ENCODE results near the gene KHDC3L. TPM values are rescaled to one million over a fixed set of nuclear protein-coding genes. Genes with fewer than 3 reads are reported as not detected.

KHDC3L gene
- polyA plus RNA-seq, 1 donor (not counting 4 experiments of a cell fraction or from before 2014, with no cell fraction given) = not detected

DNA sequence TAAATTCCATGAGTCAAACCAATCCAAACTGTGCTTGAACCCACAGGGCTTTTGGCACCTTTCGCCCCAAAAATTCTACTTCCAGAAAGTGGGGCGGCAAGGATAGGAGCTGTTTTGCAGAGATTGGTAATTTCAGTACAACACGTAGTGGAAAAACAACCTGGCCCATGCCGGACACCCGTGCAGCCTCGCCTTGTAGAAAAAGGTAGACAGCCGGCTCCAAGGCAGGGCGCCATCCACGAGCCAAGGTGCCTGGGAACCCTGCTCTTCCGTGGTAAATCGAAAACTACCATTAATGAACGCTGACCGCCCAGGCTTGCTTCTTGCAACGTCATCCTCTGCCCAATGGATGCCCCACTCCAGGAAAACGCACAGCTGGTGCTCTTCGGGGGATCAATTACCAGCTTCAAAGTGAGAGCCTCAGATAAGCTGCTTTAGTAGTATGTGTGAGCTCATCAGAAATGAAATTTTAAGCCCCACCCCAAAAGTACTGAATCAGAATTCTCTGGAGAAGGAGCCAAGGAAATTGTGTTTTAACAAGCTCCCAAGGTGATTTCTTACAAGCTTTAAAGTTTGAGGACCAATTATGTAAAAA, 5.4 kb downstream of the KHDC3L start:
- no peak for FAIRE-seq
- Histone ChIP-seq H3K27ac (ENCODE audit: control insufficient read depth, insufficient read depth, low read length) (no peak overlapping the region), H4K20me1 (ENCODE audit: control insufficient read depth, extremely low read depth, insufficient read depth, low read length) (no peaks in the 10 kb centered on the region), H2AFZ (ENCODE audit: control insufficient read depth, low read length) (peak overlapping the region; percentile 41), H3K4me2 (ENCODE audit: control insufficient read depth, extremely low read depth, insufficient read depth, low read depth, low read length) (peak overlapping the region; percentile 38), H3K4me1 (ENCODE audit: control insufficient read depth, extremely low read depth, insufficient read depth, low read length) (no peaks in the 10 kb centered on the region), H3K9me3 (ENCODE audit: control insufficient read depth, low read depth, low read length) (no peaks in the 10 kb centered on the region), H3K79me2 (ENCODE audit: control insufficient read depth, insufficient read depth, low read length) (no peaks in the 10 kb centered on the region), H3K27me3 (ENCODE audit: control insufficient read depth, extremely low read depth, insufficient read depth, low read length) (no peaks in the 10 kb centered on the region), H3K9ac (ENCODE audit: control insufficient read depth, extremely low read depth, insufficient read depth, low read length) (no peak overlapping the region), H3K4me3 (ENCODE audit: control insufficient read depth in 2 of 3, extremely low read depth in 1 of 3, insufficient read depth in 2 of 3, low read depth in 1 of 3, low read length in 3 of 3) (peak overlapping the region in 1 of 3 experiments; percentile 2), H3K36me3 (ENCODE audit: control insufficient read depth in 2 of 2, extremely low read depth in 1 of 2, insufficient read depth in 2 of 2, low read length in 2 of 2) (no peaks in the 10 kb centered on the region), H3K9me1 (ENCODE audit: control insufficient read depth, extremely low read depth, insufficient read depth, low read length) (peaks cover 2% of the 10 kb centered on the region)
- dilution Hi-C loops (cut with MboI; ENCODE audit: extremely low pct_ligation_motif_present, low sequenced_read_pairs) = no loop called here
- TF ChIP-seq, protein P1, sequence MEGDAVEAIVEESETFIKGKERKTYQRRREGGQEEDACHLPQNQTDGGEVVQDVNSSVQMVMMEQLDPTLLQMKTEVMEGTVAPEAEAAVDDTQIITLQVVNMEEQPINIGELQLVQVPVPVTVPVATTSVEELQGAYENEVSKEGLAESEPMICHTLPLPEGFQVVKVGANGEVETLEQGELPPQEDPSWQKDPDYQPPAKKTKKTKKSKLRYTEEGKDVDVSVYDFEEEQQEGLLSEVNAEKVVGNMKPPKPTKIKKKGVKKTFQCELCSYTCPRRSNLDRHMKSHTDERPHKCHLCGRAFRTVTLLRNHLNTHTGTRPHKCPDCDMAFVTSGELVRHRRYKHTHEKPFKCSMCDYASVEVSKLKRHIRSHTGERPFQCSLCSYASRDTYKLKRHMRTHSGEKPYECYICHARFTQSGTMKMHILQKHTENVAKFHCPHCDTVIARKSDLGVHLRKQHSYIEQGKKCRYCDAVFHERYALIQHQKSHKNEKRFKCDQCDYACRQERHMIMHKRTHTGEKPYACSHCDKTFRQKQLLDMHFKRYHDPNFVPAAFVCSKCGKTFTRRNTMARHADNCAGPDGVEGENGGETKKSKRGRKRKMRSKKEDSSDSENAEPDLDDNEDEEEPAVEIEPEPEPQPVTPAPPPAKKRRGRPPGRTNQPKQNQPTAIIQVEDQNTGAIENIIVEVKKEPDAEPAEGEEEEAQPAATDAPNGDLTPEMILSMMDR (optimal IDR thresholded peaks at IDR 0.05 in 1 of 3, IDR thresholded peaks at IDR 0.05 in 1 of 3, conservative IDR thresholded peaks at IDR 0.05 in 1 of 3; ENCODE audit: extremely low read depth in 1 of 3, insufficient read depth in 2 of 3, low read length in 3 of 3) = no peak
- no peak for TF ChIP-seq EZH2 (IDR thresholded peaks at IDR 0.05; ENCODE audit: low read length)
- no peak for DNase-seq (ENCODE audit: low read depth, low spot score)

DNA sequence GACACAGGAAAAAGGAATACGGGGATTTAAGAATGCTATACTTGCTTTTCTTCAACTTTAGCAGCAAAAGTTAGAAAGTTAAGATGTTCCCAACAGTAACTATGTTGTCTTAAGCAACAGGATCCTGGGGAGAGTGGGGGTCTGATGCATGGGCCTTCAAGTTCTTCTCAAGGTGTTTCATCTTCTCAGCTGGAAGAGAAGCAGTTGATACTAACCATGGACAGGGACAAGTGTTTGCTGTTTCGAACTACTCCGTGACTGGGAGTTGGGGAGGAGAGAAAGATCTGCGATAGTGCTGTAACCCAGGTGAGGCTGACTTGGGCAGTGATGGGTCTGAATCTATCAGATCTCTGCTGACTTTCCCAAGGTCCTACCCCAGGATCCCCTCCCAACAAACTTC, 6.2 kb downstream of the KHDC3L start:
- Histone ChIP-seq H3K9ac (ENCODE audit: control insufficient read depth, extremely low read depth, insufficient read depth, low read length) (no peak overlapping the region), H3K27me3 (ENCODE audit: control insufficient read depth, extremely low read depth, insufficient read depth, low read length) (no peaks in the 10 kb centered on the region), H3K27ac (ENCODE audit: control insufficient read depth, insufficient read depth, low read length) (no peak overlapping the region), H3K9me3 (ENCODE audit: control insufficient read depth, low read depth, low read length) (no peaks in the 10 kb centered on the region), H3K9me1 (ENCODE audit: control insufficient read depth, extremely low read depth, insufficient read depth, low read length) (peaks cover 2% of the 10 kb centered on the region), H4K20me1 (ENCODE audit: control insufficient read depth, extremely low read depth, insufficient read depth, low read length) (no peaks in the 10 kb centered on the region), H3K79me2 (ENCODE audit: control insufficient read depth, insufficient read depth, low read length) (no peaks in the 10 kb centered on the region), H3K4me1 (ENCODE audit: control insufficient read depth, extremely low read depth, insufficient read depth, low read length) (no peaks in the 10 kb centered on the region), H3K4me2 (ENCODE audit: control insufficient read depth, extremely low read depth, insufficient read depth, low read depth, low read length) (no peak overlapping the region), H3K36me3 (ENCODE audit: control insufficient read depth in 2 of 2, extremely low read depth in 1 of 2, insufficient read depth in 2 of 2, low read length in 2 of 2) (no peaks in the 10 kb centered on the region), H3K4me3 (ENCODE audit: control insufficient read depth in 2 of 3, extremely low read depth in 1 of 3, insufficient read depth in 2 of 3, low read depth in 1 of 3, low read length in 3 of 3) (no peak overlapping the region), H2AFZ (ENCODE audit: control insufficient read depth, low read length) (no peak overlapping the region)
- DNase-seq (ENCODE audit: low read depth, low spot score) = no peak
- dilution Hi-C loops (cut with MboI; ENCODE audit: extremely low pct_ligation_motif_present, low sequenced_read_pairs) = no loop called here
- no peak for FAIRE-seq
- TF ChIP-seq, protein P1 (optimal IDR thresholded peaks at IDR 0.05 in 1 of 3, IDR thresholded peaks at IDR 0.05 in 1 of 3, conservative IDR thresholded peaks at IDR 0.05 in 1 of 3; ENCODE audit: extremely low read depth in 1 of 3, insufficient read depth in 2 of 3, low read length in 3 of 3) = no peak
- no peak for TF ChIP-seq EZH2 (IDR thresholded peaks at IDR 0.05; ENCODE audit: low read length)

Data from keratinocyte (primary cell).